Lower leg skin (tissue), 4 donors: ENCODE data around the gene HTR2B. TPM values are rescaled to one million over a fixed set of nuclear protein-coding genes. Genes with fewer than 3 reads are reported as not detected.

ENCODE experiments used
- DNase-seq, 2 donors: peaks; one replicate each; pipeline ENCODE4 v3.0.0-alpha.2; 2019; ENCODE audit warnings: low spot score in 2 of 2
- H3K4me3 ChIP-seq: fragments of 200-600 bp; sonication (generic); 2 replicates; pipeline ENCODE4 v1.5.1; 2017; ENCODE audit warnings: mild to moderate bottlenecking, low read depth; ENCODE audit not compliant: poor library complexity, severe bottlenecking
- CTCF ChIP-seq, 3 donors: fragments of 450-650 bp; IDR thresholded peaks; one replicate each; pipeline ENCODE4 v1.5.1; 2016; ENCODE audit warnings: antibody characterized with exemption in 3 of 3, mild to moderate bottlenecking in 3 of 3, moderate library complexity in 2 of 3
- POLR2A ChIP-seq, 2 donors: fragments of 450-650 bp; IDR thresholded peaks; one replicate each; pipeline ENCODE4 v1.6.1; 2016 to 2017; ENCODE audit warnings: antibody characterized with exemption in 2 of 2, mild to moderate bottlenecking in 1 of 2, moderate library complexity in 1 of 2
- WGBS, 2 donors: methylation state at CpG; one replicate each; pipeline ENCODE4 v1.1.5; 2018; 5-methylcytosine and 5-hydroxymethylcytosine counted together
- intact Hi-C: fragments of 100-400 bp; cut with DNase I; formaldehyde crosslinking; loops from one replicate; pipeline ENCODE4 v1.15.0; 2023; ENCODE audit warnings: low total_unique reads
- total RNA-seq, 4 donors: library from RNA; depleted of rRNA; stranded (reverse); fragments of >200 nt; gene quantifications; one replicate each; pipeline ENCODE4 v1.1.0, GENCODE V29; 2016

HTR2B gene
- total RNA-seq, 4 donors from 2014 or later: 0.10 to 0.46 TPM; not detected in 2

- TF ChIP-seq POLR2A (IDR thresholded peaks at IDR 0.05) (no peak), CTCF (IDR thresholded peaks at IDR 0.05) (no peak)
- DNase-seq: no peak
- H3K4me3 ChIP-seq: no peak overlapping the region
- WGBS, 2 donors: 82 to 85% methylated on average over 7 of the region's 7 CpGs
- intact Hi-C loops: no loop called here
Measured at GRCh38 chr2:231161252-231161839, 36.5 kb upstream of the HTR2B start.

GRCh38 chr2:231160701-231161100, 35.9 kb upstream of the HTR2B start:
- WGBS, 2 donors: 92% methylated on average over 5 of the region's 5 CpGs
- intact Hi-C loops: no loop called here
- DNase-seq: no peak
- TF ChIP-seq CTCF (IDR thresholded peaks at IDR 0.05) (no peak), POLR2A (IDR thresholded peaks at IDR 0.05) (no peak)
- H3K4me3 ChIP-seq: no peak overlapping the region

- intact Hi-C loops: no loop called here
- no peak overlapping the region for H3K4me3 ChIP-seq
- DNase-seq: no peak
- TF ChIP-seq POLR2A (IDR thresholded peaks at IDR 0.05): no peak
- no peak for TF ChIP-seq CTCF (IDR thresholded peaks at IDR 0.05)
Measured at GRCh38 chr2:231159306-231159705, 34.5 kb upstream of the HTR2B start.

GRCh38 chr2:231152800-231153557, 28.1 kb upstream of the HTR2B start:
- TF ChIP-seq CTCF (IDR thresholded peaks at IDR 0.05) (no peak), POLR2A (IDR thresholded peaks at IDR 0.05) (no peak)
- intact Hi-C loops: no loop called here

GRCh38 chr2:231146665-231147064, 21.8 kb upstream of the HTR2B start:
- no peak for DNase-seq
- H3K4me3 ChIP-seq: no peak overlapping the region
- TF ChIP-seq POLR2A (IDR thresholded peaks at IDR 0.05) (no peak), CTCF (IDR thresholded peaks at IDR 0.05) (no peak)
- 63 to 68% methylated on average over 2 of the region's 2 CpGs for WGBS, 2 donors
- intact Hi-C loops: no loop called here

More at GRCh38 chr2:231152800-231153557, 28.1 kb upstream of the HTR2B start:
- 93 to 94% methylated on average over 8 of the region's 8 CpGs for WGBS, 2 donors
- H3K4me3 ChIP-seq: no peak overlapping the region
- DNase-seq: no peak
